ENCODE measurements around the gene DNAJC18. TPM values are rescaled to one million over a fixed set of nuclear protein-coding genes. Genes with fewer than 3 reads are reported as not detected.

The DNAJC18 gene
- total RNA-seq, 1 donor from 2014 or later, result 27.0 TPM

- H3K27ac Mint-ChIP-seq (ENCODE audit: unreplicated experiment), result no peak overlapping the region
- H3K4me3 Mint-ChIP-seq (ENCODE audit: unreplicated experiment), result no peak overlapping the region
- no peaks in the 10 kb centered on the region for H3K27me3 Mint-ChIP-seq (ENCODE audit: low read depth)
Measured at GRCh38 chr5:139401546-139401945, 37.8 kb downstream of the DNAJC18 start.

GRCh38 chr5:139399501-139400121, 39.7 kb downstream of the DNAJC18 start:
- TF ChIP-seq CTCF (IDR thresholded peaks at IDR 0.05), result no peak
- Mint-ChIP-seq H3K27ac (ENCODE audit: unreplicated experiment) (no peak overlapping the region), H3K36me3 (ENCODE audit: low read depth) (no peaks in the 10 kb centered on the region), H3K4me1 (ENCODE audit: low read depth) (peaks cover 19% of the 10 kb centered on the region), H3K27me3 (ENCODE audit: low read depth) (no peaks in the 10 kb centered on the region), H3K9me3 (ENCODE audit: low read depth) (no peaks in the 10 kb centered on the region), H3K4me3 (ENCODE audit: unreplicated experiment) (no peak overlapping the region)
- DNase-seq (ENCODE audit: low spot score), result peak; percentile 29

More at GRCh38 chr5:139401546-139401945, 37.8 kb downstream of the DNAJC18 start:
- H3K4me1 Mint-ChIP-seq (ENCODE audit: low read depth), result peaks cover 23% of the 10 kb centered on the region
- DNase-seq (ENCODE audit: low spot score), result peak; percentile 54
- TF ChIP-seq CTCF (IDR thresholded peaks at IDR 0.05), result no peak
- no peaks in the 10 kb centered on the region for H3K36me3 Mint-ChIP-seq (ENCODE audit: low read depth)
- H3K9me3 Mint-ChIP-seq (ENCODE audit: low read depth), result no peaks in the 10 kb centered on the region

DNA sequence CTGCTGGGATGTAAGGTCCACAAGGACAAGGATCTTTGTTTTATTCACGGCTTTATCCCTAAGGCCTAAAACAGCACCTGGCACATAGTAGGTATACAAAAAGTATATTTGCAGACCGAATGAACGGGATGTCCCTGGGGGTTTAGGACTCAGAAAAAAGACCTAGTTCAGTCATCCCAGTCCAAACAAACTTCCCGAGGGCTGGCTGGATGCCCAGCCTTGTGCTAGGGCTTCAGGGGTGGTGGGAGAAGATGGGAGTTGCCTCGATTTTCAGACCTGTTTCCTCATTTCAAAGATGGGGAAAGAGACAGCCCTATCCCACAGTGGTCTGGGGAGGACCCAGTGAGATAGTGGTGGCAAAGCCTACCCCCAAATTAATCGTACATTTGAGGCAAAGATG, 41.4 kb downstream of the DNAJC18 start:
- H3K9me3 Mint-ChIP-seq (ENCODE audit: low read depth), result no peaks in the 10 kb centered on the region
- H3K27me3 Mint-ChIP-seq (ENCODE audit: low read depth), result no peaks in the 10 kb centered on the region
- peaks cover 8% of the 10 kb centered on the region for H3K4me1 Mint-ChIP-seq (ENCODE audit: low read depth)
- H3K36me3 Mint-ChIP-seq (ENCODE audit: low read depth), result no peaks in the 10 kb centered on the region
- DNase-seq (ENCODE audit: low spot score), result no peak
- TF ChIP-seq CTCF (IDR thresholded peaks at IDR 0.05), result no peak
- H3K4me3 Mint-ChIP-seq (ENCODE audit: unreplicated experiment), result no peak overlapping the region
- H3K27ac Mint-ChIP-seq (ENCODE audit: unreplicated experiment), result peak overlapping the region; percentile 45

GRCh38 chr5:139396691-139397090, 42.6 kb downstream of the DNAJC18 start:
- peak; percentile 61 for DNase-seq (ENCODE audit: low spot score)
- Mint-ChIP-seq H3K27me3 (ENCODE audit: low read depth) (no peaks in the 10 kb centered on the region), H3K4me3 (ENCODE audit: unreplicated experiment) (no peak overlapping the region), H3K9me3 (ENCODE audit: low read depth) (no peaks in the 10 kb centered on the region), H3K27ac (ENCODE audit: unreplicated experiment) (no peak overlapping the region), H3K36me3 (ENCODE audit: low read depth) (peaks cover 1% of the 10 kb centered on the region), H3K4me1 (ENCODE audit: low read depth) (peaks cover 10% of the 10 kb centered on the region)
- no peak for TF ChIP-seq CTCF (IDR thresholded peaks at IDR 0.05)

GRCh38 chr5:139395844-139396640, 43.3 kb downstream of the DNAJC18 start:
- H3K36me3 Mint-ChIP-seq (ENCODE audit: low read depth), result peaks cover 1% of the 10 kb centered on the region
- H3K27me3 Mint-ChIP-seq (ENCODE audit: low read depth), result no peaks in the 10 kb centered on the region
- no peaks in the 10 kb centered on the region for H3K9me3 Mint-ChIP-seq (ENCODE audit: low read depth)
- H3K27ac Mint-ChIP-seq (ENCODE audit: unreplicated experiment), result no peak overlapping the region
- H3K4me1 Mint-ChIP-seq (ENCODE audit: low read depth), result peaks cover 13% of the 10 kb centered on the region
- no peak for TF ChIP-seq CTCF (IDR thresholded peaks at IDR 0.05)
- peak; percentile 58 for DNase-seq (ENCODE audit: low spot score)
- H3K4me3 Mint-ChIP-seq (ENCODE audit: unreplicated experiment), result no peak overlapping the region

All from chondrocyte (in vitro differentiated cells).